ENCODE results near the gene LPAR6.

LPAR6 gene

DNA sequence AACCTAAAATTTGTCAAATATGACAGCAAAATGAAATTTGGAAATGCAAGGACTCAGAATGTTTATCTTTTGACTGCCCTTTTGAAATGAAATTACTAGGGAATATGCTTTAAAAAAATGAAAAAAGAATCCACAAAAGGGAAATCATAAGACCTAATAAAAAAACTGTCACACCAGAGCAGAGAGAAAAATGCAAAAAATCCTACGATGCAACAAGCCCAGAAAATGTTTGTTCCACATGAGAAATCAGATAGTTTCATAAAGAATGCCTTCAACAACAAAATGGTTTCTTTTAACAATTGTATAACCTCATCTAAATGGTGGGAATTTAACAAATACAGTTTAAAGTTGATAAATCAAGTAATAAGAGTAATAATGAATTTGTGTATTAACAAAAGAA lies 8.0 kb downstream of the LPAR6 start:
- H3K4me3 ChIP-seq (ENCODE audit: low read depth, low read length) = no peak overlapping the region
- CTCF ChIA-PET = no interaction called here
- no peak for DNase-seq (ENCODE audit: low read depth, low spot score)
- POLR2A ChIA-PET = no interaction called here
- TF ChIP-seq, protein P1, sequence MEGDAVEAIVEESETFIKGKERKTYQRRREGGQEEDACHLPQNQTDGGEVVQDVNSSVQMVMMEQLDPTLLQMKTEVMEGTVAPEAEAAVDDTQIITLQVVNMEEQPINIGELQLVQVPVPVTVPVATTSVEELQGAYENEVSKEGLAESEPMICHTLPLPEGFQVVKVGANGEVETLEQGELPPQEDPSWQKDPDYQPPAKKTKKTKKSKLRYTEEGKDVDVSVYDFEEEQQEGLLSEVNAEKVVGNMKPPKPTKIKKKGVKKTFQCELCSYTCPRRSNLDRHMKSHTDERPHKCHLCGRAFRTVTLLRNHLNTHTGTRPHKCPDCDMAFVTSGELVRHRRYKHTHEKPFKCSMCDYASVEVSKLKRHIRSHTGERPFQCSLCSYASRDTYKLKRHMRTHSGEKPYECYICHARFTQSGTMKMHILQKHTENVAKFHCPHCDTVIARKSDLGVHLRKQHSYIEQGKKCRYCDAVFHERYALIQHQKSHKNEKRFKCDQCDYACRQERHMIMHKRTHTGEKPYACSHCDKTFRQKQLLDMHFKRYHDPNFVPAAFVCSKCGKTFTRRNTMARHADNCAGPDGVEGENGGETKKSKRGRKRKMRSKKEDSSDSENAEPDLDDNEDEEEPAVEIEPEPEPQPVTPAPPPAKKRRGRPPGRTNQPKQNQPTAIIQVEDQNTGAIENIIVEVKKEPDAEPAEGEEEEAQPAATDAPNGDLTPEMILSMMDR (IDR thresholded peaks at IDR 0.05; ENCODE audit: insufficient read depth, low read length, missing control alignments) = no peak

DNA sequence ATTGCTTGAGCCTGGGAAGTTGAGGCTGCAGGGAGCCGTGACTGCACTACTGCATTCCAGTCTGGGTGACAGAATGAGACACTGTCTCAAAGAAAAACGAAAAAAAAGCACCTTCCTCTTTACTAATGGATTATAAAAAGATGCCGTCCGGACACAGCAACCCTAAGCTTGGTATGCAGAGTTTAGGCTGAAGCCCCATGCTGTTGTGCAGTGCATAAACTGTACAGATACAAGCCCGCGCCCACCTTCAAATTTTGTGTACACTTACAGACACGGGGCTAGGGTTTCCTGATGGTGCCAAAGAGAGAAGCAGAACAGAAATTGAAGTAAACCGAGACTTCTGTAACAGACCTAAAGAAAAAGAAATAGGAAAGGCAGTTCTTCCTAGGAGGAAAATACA lies 9.0 kb downstream of the LPAR6 start:
- TF ChIP-seq, protein P1 (IDR thresholded peaks at IDR 0.05; ENCODE audit: insufficient read depth, low read length, missing control alignments) = no peak
- ChIA-PET CTCF (interaction anchor here (1.6 kb wide), 1 partner anchor 23 kb away, joined by 3 read pairs; no protein-coding TSS in a partner anchor), POLR2A (no interaction called here)
- H3K4me3 ChIP-seq (ENCODE audit: low read depth, low read length) = no peak overlapping the region
- no peak for DNase-seq (ENCODE audit: low read depth, low spot score)

DNA sequence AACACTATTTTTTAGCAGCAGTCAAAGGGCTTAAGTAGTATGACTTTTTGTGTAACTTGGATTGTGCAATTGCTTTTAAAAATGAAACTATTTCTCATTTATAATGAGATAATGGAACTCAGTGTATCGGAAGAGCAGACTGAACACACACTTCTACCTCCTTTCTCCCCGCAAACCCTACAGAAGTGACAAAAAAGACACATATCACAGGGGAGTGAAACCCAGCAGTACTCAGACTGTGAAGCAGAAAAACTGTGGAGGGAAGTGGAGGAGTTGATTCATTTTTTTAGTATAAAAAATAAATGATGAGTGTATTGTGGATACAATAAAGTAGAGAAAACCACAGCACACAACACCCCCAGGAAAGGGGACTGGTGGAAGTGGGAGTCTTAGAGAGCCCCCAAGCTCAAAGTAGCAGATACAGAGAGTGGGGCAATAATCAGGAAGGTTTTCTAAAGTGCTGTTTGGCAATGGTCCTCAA lies 9.7 kb downstream of the LPAR6 start:
- CTCF ChIA-PET = interaction anchor here (1.2 to 1.6 kb wide), 3 partner anchors 12 to 69 kb away, joined by 3 to 4 read pairs (median 3); no protein-coding TSS in a partner anchor
- no peak for DNase-seq (ENCODE audit: low read depth, low spot score)
- H3K4me3 ChIP-seq (ENCODE audit: low read depth, low read length) = no peak overlapping the region
- TF ChIP-seq, protein P1 (IDR thresholded peaks at IDR 0.05; ENCODE audit: insufficient read depth, low read length, missing control alignments) = no peak
- POLR2A ChIA-PET = no interaction called here

DNA sequence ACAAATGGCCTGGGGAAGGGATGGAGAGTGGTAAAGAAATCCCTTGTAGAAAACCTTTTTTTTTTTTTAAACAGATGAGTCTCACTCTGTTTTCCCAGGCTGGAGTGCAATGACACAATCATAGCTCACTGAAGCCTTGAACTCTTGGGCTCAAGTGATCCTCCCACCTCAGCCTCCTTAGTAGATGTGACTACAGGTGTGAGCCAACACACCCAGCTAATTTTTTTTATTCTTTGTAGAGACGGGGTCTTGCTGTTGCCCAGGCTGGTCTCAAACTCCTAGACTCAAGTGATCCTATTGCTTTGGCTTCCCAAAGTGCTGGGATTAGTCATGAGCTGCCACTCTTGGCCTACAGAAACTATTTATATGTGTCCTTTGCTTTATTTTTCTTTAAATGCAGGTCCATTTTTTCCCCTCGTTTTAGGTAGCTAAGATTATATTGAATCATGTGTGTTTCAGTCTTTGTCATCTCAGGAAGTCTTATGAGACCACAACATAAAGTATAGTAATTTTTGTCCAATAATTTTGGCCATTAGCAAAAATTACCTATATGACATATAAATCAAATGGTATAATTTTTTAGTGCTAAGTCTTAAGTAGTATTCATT lies 10.5 kb downstream of the LPAR6 start:
- POLR2A ChIA-PET = no interaction called here
- no peak overlapping the region for H3K4me3 ChIP-seq (ENCODE audit: low read depth, low read length)
- CTCF ChIA-PET = interaction anchor here (1.2 to 1.6 kb wide), 3 partner anchors 11 to 68 kb away, joined by 3 to 4 read pairs (median 3); no protein-coding TSS in a partner anchor
- TF ChIP-seq, protein P1 (IDR thresholded peaks at IDR 0.05; ENCODE audit: insufficient read depth, low read length, missing control alignments) = no peak
- no peak for DNase-seq (ENCODE audit: low read depth, low spot score)

DNA sequence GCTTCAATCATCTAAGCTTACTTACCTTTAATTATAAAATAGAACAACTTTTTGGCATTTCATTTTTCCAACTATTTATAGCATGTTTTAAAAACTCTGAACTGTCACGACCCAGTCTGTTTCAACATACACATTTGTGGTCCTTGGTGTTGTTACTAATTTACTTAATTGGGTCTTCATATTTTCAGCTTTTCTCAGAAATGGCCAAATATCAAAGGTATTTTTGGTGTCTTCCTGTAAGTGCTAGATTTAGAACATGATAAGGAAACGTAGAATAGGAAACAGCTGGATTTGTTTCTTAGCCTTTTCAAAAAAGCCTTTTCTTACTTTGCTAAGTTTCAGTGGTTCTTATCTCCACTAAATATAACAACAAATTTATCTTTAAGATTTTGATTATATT lies 11.4 kb downstream of the LPAR6 start:
- TF ChIP-seq, protein P1 (IDR thresholded peaks at IDR 0.05; ENCODE audit: insufficient read depth, low read length, missing control alignments) = no peak
- ChIA-PET POLR2A (no interaction called here), CTCF (interaction anchor here (1.0 kb wide), 1 partner anchor 178 kb away, joined by 3 read pairs; no protein-coding TSS in a partner anchor)
- DNase-seq (ENCODE audit: low read depth, low spot score) = no peak
- no peak overlapping the region for H3K4me3 ChIP-seq (ENCODE audit: low read depth, low read length)

DNA sequence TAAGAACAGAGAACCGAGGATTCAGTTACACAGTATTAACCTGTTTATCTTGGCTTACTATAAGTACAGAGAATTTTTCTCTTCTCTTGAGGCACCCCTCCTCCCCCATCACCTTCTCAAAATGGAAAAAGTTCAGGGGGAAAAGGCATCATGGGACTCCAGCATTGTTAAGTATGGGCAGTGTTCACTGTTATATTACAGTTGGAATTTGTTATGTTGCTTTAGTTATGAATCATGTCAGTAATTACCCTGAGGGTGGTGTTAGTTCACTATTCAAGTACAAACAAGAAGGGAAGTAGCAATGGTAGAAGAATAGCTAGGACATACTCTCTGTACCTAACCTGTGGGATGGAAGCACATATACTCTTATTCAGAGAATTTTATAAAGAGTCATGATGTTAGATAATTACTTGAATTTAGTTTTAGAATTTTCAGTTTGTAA lies 12.0 kb downstream of the LPAR6 start:
- DNase-seq (ENCODE audit: low read depth, low spot score) = peak; percentile 51
- H3K4me3 ChIP-seq (ENCODE audit: low read depth, low read length) = no peak overlapping the region
- ChIA-PET CTCF (interaction anchor here (1.0 kb wide), 1 partner anchor 179 kb away, joined by 3 read pairs; no protein-coding TSS in a partner anchor), POLR2A (no interaction called here)
- TF ChIP-seq, protein P1 (IDR thresholded peaks at IDR 0.05; ENCODE audit: insufficient read depth, low read length, missing control alignments) = no peak

Measured in AG04449 (cell line).